ENCODE data around the gene OGG1. TPM values are rescaled to one million over a fixed set of nuclear protein-coding genes. Genes with fewer than 3 reads are reported as not detected.

The OGG1 gene
- total RNA-seq, 4 donors from 2014 or later, result 26.8 to 54.9 (median 40.6) TPM

DNA sequence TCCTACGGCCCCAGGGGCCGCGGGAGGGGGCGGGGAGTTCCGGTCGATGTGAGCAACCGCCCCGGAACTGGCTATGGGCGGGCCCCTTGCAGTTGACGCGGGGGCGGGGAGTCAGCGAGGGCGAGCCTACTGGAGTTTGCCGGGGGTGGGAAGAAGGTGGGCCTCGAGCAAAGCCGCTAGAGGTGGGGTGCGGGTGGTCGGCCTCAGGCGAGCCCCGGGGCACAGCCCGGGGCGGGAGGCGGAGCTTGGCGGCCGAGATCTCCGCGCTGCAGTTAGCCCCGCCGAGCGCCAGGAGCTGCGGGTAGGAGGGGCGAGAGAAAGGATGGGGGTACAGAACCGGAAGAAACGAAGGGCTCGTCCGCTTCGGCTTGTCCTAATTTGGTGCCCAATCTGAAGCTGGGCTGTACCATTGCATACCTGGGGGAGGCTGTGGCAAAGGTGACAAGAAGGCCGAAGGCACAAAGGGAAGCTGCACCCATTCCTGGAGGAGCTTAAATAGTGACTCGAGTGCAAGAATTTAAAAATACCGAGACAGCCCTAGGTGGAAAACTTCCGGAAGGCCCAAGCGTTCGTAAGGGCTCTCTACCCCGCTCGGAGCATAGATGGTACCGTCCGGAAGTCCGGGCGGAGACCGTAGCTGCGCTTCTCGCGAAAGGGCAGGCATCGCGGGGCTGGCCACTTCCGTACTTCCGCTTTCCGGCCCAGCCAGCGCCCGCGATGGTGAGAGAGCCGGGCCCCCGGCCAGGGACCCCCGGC, 42.8 kb downstream of the OGG1 start, which contains the start of the genes ARPC4 and TADA3:
ARPC4 (plus strand) TSS at position 678 of the 756 bp plus-strand sequence; CDS start at position 718, 40 bp downstream.
TADA3 (minus strand) TSS at position 69 of the 756 bp plus-strand sequence. CDS start 1,007 bp downstream, outside the sequence.
- peak within 1 kb of the TSS; percentile 90 to 99 (median 98) for H3K4me3 ChIP-seq
- no peaks in the 10 kb centered on the region for H3K9me3 ChIP-seq
- H3K27ac ChIP-seq, result peak within 1 kb of the TSS; percentile 90 to 99 (median 98)
- H3K27me3 ChIP-seq, result no peaks in the 10 kb centered on the region
- TF ChIP-seq, protein P1, sequence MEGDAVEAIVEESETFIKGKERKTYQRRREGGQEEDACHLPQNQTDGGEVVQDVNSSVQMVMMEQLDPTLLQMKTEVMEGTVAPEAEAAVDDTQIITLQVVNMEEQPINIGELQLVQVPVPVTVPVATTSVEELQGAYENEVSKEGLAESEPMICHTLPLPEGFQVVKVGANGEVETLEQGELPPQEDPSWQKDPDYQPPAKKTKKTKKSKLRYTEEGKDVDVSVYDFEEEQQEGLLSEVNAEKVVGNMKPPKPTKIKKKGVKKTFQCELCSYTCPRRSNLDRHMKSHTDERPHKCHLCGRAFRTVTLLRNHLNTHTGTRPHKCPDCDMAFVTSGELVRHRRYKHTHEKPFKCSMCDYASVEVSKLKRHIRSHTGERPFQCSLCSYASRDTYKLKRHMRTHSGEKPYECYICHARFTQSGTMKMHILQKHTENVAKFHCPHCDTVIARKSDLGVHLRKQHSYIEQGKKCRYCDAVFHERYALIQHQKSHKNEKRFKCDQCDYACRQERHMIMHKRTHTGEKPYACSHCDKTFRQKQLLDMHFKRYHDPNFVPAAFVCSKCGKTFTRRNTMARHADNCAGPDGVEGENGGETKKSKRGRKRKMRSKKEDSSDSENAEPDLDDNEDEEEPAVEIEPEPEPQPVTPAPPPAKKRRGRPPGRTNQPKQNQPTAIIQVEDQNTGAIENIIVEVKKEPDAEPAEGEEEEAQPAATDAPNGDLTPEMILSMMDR (IDR thresholded peaks at IDR 0.05), result peak in 3 of 5 experiments; percentile 12 to 69 (median 42)
- peak; percentile 54 to 82 for TF ChIP-seq EP300 (IDR thresholded peaks at IDR 0.05)
- peak in 1 of 2 donors; percentile 51 for TF ChIP-seq POLR2A (IDR thresholded peaks at IDR 0.05)
- DNase-seq (ENCODE audit: low spot score in 2 of 2), result peak; percentile 87 to 88
- peaks cover 0 to 58% (median 28%) of the 10 kb centered on the region in 4 donors for H3K4me1 ChIP-seq
- peaks cover 0 to 61% (median 0%) of the 10 kb centered on the region in 3 donors for H3K36me3 ChIP-seq
- 0 to 1% methylated on average over 63 to 65 of the region's 65 CpGs for WGBS, 2 donors

DNA sequence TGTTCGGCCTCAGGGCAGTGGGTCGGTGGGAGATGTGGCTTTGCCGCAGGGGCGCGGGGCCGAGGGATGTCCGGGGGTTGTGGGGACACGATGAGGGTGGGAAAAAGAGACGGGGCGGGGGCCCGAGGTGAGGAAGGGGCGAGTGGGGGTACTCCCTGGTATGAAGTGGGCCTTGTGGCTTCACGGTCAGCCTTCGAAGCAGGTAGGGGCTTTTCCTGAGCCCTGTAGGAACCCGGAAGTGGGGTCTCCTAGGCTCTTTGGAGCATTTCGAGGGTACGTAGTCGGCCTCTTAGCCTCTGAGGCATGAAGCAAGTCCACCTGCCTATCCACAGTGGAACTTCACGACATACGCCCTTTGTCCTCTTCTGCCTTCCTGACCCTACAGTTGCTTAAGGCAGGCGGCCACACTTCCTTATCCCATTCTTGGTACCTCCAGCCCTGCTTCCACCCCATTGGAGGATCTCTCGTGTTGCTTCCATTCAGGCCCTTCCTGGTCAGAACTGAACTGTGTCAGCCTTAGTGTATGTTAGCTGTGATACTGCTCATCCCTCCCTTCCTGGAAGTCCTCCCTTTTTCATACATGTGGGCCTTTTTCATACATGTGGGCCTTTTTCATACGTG, 43.5 kb downstream of the OGG1 start:
- no peak for DNase-seq (ENCODE audit: low spot score in 2 of 2)
- H3K36me3 ChIP-seq, result peaks cover 0 to 61% (median 2%) of the 10 kb centered on the region in 3 donors
- no peaks in the 10 kb centered on the region for H3K27me3 ChIP-seq
- peak overlapping the region; percentile 90 to 99 (median 98) for H3K27ac ChIP-seq
- H3K9me3 ChIP-seq, result no peaks in the 10 kb centered on the region
- TF ChIP-seq, protein P1 (IDR thresholded peaks at IDR 0.05), result no peak
- TF ChIP-seq POLR2A (IDR thresholded peaks at IDR 0.05) (no peak), EP300 (IDR thresholded peaks at IDR 0.05) (no peak)
- peak overlapping the region; percentile 90 to 99 (median 98) for H3K4me3 ChIP-seq
- peaks cover 0 to 60% (median 28%) of the 10 kb centered on the region in 4 donors for H3K4me1 ChIP-seq
- 0% methylated on average over 22 to 23 of the region's 23 CpGs for WGBS, 2 donors

DNA sequence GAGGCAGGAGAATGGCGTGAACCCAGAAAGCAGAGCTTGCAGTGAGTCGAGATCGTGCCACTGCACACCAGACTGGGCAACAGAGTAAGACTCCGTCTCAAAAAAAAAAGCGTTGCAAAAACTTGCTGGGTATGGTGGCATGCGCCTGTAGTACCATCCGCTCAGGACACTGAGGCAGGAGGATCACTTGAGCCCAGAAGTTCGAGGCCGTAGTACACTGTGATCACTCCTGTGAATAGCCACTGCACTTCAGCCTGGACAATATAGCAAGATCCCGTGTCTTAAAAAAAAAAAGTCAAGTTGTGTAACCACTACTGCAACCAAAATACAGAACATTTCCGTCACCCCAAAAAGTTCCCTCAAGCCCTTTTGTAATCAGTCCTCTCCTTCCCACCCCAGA, 44.6 kb downstream of the OGG1 start:
- Histone ChIP-seq H3K27me3 (no peaks in the 10 kb centered on the region), H3K27ac (no peak overlapping the region), H3K36me3 (peaks cover 2 to 61% (median 11%) of the 10 kb centered on the region in 3 donors), H3K9me3 (no peaks in the 10 kb centered on the region), H3K4me3 (peak overlapping the region in 1 of 4 donors; percentile 99), H3K4me1 (peaks cover 0 to 60% (median 28%) of the 10 kb centered on the region in 4 donors)
- TF ChIP-seq, protein P1 (IDR thresholded peaks at IDR 0.05), result no peak
- TF ChIP-seq EP300 (IDR thresholded peaks at IDR 0.05) (no peak), POLR2A (IDR thresholded peaks at IDR 0.05) (no peak)
- no peak for DNase-seq (ENCODE audit: low spot score in 2 of 2)
- WGBS, 2 donors, result 93 to 96% methylated on average over 11 of the region's 11 CpGs

DNA sequence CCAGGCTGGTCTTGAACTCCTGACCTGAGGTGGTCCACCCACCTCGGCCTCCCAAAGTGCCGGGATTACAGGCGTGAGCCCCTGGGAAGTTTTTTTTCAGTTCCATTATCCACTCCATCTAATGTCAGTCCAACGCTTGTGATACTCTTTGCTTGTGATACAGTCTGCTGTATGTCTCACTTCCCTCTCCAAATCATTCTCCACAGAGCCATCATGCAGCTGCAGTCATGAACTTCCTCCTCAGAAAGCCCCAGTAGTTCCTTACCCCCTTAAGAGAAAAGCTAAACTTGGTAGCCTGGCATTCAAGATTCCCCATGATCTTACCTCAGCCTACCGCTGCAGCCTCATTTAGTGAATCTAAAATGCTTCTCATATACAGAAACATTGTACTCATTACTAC, 45.5 kb downstream of the OGG1 start:
- no peak for DNase-seq (ENCODE audit: low spot score in 2 of 2)
- no peak overlapping the region for H3K4me3 ChIP-seq
- no peak overlapping the region for H3K27ac ChIP-seq
- TF ChIP-seq EP300 (IDR thresholded peaks at IDR 0.05), result no peak
- no peak for TF ChIP-seq POLR2A (IDR thresholded peaks at IDR 0.05)
- TF ChIP-seq, protein P1 (IDR thresholded peaks at IDR 0.05), result no peak
- H3K27me3 ChIP-seq, result no peaks in the 10 kb centered on the region
- WGBS, 2 donors, result 77 to 85% methylated on average over 5 of the region's 5 CpGs
- H3K9me3 ChIP-seq, result no peaks in the 10 kb centered on the region
- peaks cover 0 to 60% (median 28%) of the 10 kb centered on the region in 4 donors for H3K4me1 ChIP-seq
- H3K36me3 ChIP-seq, result peaks cover 4 to 61% (median 19%) of the 10 kb centered on the region in 3 donors
